B cell (primary cell): ENCODE measurements around the gene CDX4.

ENCODE experiments used
- CTCF ChIP-seq: fragments of 200-600 bp; IDR thresholded peaks from one replicate; pipeline ENCODE4 v1.8.0; 2022; ENCODE audit warnings: antibody characterized with exemption, mild to moderate bottlenecking
- EZH2 ChIP-seq: IDR thresholded peaks from 2 replicates; pipeline ENCODE4 v1.6.1; 2012; ENCODE audit warnings: borderline replicate concordance, low read depth, mild to moderate bottlenecking, moderate library complexity, low read length; ENCODE audit not compliant: insufficient read depth, poor library complexity, severe bottlenecking

- TF ChIP-seq CTCF (no peak), EZH2 (no peak)
Observed at GRCh38 chrX:73478961-73479360, 32.1 kb downstream of the CDX4 start.
